HS-27A (cell line): ENCODE results near the gene PTDSS2.
"Not testable (repeated sequence)": the region's sequence is repeated elsewhere in the genome, so short reads cannot be mapped to it uniquely, and the experiment has no call there.

Experiments used
- DNase-seq: peaks from one replicate; pipeline ENCODE4 v3.0.0-alpha.2; 2012; ENCODE audit warnings: low read depth, missing footprints

Gene PTDSS2

DNA sequence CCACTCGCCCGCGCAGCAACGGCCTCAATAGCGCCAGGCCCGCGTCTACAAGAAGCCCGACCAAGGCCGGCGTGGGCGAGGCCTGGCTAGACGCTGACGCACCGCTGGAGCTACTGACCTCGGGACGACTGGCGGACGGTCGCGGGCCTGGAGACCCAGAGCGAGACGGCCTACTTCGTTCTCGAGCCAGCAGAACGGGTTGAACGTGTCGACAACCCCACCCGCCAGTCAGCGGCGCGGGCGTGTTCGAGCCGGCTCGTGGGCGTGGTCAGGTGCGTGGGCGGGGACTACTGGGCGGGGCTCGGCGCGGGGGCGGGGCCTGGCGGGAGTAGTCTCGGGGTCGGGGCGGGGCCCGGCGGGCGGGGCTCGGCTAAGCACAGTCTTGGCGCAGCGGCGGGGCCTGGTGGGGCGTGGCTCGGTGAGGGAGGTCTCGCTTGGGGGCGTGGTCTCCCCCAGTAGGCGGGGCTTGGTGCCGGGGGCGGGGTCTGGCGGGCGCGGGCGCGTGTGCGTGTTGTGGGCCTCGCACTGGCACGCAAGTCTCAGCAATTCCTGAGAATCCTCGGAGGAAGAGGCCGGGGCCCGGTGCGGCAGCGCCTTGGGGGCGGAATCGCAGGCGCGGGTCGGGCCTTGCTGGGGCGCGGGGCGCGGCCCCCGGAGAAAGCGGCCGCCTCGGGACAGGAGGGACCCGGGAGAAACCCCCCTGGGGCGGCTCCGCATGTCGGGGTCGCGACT, 57.1 kb downstream of the PTDSS2 start, which contains the start of gene RNH1:
RNH1 (minus strand) TSS at position 248 of the 732 bp plus-strand sequence. CDS start 5,080 bp downstream, outside the sequence.
- DNase-seq = peak; percentile 65

DNA sequence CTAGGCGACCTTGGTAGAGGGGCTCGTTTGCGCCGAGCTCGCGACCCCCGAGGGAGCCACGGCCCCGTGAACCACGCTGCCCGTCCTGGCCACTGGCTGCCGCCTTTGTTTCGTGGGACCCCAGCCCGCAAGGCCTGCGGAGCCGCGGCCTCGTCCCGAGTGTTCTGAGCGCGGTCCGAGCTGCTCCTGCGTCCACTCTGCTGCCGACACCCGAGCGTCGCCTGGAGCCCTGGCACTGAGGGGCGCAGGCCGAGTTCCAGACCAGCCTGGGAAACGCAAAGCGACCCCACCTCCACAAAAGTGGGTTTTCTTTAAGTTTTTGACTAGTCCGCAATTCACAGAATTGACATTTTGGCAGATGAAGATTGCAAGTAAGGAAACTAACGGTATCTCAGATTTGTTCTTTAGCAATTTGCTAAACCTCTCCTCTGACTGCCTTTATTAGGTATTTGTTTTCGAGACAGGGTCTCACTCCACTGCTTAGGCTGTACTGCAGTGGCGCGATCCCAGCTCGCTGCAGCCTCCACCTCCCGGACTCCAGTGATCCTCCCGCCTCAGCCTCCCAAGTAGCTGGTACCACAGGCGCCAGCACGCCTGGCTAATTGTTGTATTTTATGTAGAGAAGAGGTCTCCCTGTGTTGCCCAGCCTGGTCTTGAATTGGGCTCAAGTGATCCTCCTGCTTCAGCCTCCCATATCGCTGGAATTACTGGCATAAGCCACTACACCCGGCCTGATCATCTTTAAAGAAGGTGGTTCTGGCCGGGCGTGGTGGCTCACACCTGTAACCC, 57.8 kb downstream of the PTDSS2 start:
- no peak for DNase-seq

DNA sequence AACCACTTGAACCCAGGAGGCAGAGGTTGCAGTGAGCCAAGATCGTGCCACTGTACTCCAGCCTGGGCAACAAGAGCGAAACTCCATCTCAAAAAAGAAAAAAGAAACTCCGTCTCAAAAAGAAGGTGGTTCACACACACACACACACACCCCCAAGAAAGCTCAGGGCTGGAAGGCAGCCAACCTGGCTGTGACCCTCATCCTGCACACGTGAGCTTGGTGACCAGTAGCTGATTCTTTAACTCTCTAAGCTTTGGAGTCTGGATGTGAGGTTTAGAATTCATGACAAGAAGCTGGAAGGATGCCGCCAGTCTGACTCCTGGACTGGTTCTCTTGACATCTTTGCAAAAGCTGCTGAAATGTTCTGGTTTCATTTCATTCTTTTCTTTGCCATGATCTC, 58.9 kb downstream of the PTDSS2 start:
- DNase-seq = no peak

DNA sequence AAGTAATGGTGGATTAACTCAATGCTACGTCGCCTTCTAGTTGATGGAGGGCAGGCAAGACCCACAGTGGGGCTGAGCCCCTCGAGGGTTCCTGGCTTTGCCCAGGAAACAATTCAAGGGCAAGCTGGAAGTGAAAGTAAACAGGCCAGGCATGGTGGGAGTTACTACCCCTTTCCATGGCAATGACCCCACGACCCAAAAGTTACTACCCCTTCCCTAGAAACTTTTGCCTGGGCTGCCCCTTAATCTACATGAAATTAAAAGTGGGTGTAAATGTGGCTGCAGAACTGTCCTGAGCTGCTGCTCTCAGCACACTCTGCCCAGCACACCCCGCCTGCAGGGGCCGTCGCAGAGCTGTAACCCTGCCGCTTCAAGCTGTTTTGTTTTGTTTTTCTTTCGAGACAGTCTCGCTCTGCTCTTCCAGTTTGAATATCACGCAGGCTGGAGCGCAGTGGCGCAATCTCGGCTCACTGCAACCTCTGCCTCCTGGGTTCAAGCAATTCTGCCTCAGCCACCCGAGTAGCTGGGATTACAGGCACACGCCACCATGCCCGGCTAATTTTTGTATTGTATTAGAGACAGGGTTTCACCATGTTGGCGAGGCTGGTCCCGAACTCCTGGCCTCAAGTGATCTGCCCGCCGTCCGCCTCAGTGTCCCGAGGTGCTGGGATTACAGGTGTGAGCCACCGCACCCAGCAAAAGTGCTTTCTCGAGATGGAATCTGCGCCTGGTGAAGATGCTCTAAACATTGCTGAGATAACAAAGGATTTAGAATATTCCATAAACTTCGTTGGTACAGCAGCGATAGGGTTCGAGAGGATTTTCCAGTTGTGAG, 62.9 kb downstream of the PTDSS2 start:
- DNase-seq = no peak

DNA sequence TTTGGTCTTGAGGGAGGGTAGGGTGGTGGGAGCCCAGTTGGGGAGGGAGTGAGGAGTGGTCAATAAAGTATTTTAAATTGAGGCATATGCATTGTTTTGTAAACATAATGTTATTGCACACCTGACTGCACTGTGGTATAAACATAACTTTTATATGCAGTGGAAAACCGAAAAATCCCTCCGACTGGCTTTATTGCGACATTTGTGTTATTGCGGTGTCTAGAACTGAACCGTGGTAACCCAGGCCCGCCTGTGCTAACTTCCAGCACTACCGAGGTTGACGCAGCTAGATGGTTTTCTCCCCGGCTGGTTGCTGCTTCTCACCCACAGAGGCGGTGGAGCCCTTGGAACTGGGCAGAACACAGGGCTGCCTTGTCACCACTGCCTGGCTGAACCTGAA, 64.5 kb downstream of the PTDSS2 start:
- DNase-seq = no peak

DNA sequence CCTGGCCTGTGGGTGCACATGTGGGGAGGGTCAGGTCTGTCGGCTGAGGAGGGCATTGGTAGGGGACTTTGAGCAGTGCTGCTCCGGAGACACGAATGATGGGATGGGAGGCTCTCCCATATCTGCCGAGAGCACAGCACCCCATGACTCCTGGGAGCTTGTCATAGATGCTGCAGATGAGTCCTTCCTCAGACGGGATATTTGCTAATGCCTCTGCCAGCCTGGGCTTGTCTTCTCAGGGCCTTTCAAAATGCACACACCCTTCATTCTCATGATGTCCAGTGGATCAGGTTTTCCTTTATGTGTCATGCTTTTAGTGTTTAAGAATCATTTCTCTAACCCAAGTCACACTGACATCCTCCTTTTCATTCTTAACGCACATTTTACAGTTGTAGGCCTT, 65.1 kb downstream of the PTDSS2 start:
- DNase-seq = no peak

DNA sequence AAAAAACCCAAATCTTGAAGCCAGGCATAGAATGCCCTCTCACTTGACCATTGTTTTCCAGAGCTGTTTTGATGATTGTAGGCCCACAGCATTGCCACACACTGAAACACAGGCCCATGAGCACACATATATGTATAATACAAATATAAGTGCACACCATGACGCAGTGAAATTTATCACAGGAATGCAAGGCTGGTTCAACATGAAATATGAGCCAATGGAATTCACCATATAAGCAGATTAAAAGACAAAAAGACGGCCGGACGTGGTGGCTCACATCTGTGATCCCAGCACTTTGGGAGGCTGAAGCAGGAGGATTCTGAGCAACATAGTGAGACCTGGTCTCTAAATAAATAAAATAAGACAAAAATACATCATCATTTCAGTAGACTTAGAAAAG, 66.3 kb downstream of the PTDSS2 start:
- no peak for DNase-seq

DNA sequence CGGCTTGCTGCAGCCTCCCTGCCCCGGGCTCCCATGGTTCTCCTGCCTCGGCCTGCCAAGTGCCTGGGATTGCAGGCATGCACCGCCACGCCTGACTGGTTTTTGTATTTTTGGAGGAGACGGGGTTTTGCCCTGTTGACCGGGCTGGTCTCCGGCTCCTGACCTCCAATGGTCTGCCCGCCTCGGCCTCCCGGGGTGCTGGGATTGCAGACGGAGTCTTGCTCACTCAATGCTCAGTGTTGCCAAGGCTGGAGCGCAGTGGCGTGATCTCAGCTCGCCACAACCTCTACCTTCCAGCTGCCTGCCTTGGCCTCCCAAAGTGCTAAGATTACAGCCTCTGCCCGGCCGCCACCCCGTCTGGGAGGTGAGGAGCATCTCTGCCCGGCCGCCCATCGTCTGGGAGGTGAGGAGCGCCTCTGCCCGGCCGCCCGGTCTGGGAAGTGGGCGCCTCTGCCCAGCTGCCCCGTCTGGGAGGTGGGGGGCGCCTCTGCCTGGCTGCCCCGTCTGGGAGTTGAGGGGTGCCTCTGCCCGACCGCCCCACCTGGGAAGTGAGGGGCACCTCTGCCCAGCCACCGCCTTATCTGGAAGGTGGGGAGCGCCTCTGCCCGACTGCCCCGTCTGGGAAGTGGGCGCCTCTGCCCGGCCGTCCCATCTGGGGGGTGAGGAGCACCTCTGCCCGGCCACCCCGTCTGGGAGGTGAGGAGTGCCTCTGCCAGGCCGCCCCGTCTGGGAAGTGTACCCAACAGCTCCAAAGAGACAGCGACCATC, 67.0 kb downstream of the PTDSS2 start:
- DNase-seq = not testable (repeated sequence)

DNA sequence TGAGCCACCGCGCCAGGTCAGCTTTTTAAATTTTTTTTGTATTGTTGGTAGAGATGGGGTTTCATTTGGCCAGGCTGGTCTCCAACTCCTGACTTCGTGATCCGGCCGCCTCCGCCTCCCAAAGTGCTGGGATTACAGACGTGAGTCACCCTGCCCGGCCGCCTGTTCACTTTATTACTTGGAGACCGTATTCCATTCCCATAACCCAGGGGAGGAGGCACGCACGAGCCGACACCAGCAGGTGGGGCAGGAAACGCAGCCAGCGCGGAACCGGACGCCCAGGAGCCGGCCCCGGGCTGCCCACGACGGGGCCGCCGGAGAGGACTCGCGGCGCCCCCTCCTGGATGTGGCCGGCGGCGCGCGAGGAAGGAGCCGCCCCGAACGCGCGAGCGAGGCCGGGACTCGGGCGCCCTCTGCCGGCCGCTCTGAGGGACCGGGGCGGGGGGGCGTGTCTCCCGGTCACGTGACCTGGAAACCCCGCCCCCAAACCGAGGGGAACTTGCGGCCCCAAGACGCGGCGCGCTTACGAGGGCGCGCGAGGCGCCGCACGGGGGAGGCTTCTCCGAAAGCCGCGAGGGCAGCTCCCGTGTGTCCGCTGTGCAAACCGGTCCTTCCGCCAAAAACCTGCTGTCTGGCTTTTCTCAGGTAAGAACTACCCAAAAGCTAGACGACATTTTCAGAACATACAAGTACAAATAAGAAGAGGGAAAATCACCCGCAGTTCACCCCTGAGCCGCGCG, 68.6 kb downstream of the PTDSS2 start:
- peak; percentile 53 for DNase-seq

DNA sequence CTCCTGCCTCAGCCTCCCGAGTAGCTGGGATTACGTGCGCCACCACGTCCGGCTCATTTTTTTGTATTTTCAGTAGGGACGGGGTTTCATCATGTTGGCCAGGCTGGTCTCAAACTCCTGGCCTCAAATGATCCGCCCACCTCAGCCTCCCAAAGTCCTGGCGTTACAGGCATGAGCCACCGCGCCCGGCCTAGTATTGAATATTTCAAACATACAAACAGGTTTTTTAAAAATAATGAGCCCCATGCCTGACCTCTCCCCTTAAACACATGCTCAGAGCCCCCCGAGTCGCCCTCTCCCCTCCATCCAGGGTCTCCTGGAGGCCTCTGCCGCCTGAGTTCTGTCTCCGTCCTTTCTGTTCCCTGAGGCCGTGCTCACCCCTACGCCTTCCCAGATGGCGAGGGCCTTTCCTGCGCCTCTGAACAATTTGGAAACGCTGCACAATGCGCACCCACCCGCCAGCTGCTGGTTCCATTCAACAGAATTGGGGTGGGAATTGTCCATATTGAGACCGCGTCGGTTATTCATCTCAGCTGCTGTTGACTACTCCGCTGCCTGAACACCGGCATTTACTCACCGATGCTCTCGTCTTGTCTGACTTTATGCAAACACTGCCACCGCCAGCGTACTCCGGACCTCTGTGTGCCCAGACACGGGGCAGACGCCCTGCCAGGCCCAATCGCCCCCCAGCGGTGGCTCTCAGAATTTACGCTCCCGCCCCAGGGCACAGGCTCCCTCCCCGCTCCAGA, 70.5 kb downstream of the PTDSS2 start:
- DNase-seq = no peak

DNA sequence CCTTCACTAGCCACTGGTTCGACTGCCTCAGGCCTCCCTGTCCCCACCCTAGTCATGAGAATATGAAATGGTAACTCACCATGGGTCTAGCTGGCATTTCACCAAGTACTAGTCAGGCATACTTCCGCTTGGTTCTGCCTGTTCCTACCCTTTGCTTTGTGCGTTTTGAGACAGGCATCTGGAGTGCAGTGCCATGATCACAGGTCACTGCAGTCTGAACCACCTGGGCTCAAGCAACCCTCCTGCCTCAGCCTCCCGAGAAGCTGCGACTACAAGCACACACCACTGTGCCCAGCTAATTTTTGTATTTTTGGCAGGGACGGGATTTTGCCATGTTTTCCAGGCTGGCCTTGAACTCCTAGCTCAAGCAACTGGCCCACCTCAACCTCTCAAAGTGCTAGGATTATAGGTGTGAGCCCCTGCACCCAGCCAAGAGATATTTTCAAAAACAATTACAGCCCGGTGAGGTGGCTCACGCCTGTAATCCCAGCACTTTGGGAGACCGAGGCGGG, 71.2 kb downstream of the PTDSS2 start:
- no peak for DNase-seq

DNA sequence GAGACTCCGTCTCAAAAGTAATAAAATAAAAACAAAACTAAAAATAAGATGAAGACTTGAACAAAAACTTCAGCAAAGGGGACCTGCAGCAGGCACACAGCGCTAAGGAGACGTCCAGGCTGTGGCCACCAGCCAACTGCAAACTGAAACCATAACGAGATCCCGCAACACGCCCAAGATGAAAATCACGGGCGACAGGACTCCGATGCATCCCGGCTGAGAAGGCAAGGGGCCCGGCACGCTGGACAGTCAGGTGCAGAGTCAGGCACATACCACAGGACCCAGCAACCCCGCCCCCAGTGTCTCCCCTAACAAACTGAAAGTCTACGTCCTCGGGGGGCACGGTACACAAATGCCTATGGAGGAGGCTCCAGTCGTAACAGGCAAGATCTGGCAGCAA, 76.1 kb downstream of the PTDSS2 start:
- no peak for DNase-seq

DNA sequence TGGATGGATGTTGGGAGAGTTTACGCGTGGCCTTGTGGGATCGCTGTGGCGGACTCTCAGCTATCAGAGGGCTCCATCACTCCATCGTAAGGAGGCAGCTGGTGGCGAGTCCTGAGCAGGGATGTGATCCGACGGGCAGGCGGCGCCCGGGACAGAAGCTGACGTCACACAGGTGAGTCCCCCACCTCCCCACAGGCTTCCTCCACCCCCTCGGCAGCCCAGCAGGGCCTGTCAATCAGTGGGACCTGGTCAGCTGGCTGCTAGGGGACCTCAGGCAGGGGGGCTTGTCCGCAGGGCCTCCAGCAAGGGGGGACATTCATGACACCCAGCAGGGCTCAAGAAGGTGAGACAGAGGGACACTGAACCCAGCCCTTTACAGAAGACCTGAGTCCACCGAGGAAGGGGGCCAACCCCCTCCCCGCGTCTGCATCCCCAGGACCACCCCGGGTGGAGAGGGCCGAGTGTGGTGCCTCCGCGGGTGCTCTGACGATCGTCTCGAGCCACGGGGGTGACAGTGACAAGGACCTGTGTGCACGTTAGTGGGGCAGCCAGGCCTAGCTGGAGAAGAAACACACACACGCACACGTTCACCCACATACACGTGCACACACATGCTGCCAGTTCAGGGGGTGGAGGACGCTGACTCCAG, 78.2 kb downstream of the PTDSS2 start:
- DNase-seq = no peak

DNA sequence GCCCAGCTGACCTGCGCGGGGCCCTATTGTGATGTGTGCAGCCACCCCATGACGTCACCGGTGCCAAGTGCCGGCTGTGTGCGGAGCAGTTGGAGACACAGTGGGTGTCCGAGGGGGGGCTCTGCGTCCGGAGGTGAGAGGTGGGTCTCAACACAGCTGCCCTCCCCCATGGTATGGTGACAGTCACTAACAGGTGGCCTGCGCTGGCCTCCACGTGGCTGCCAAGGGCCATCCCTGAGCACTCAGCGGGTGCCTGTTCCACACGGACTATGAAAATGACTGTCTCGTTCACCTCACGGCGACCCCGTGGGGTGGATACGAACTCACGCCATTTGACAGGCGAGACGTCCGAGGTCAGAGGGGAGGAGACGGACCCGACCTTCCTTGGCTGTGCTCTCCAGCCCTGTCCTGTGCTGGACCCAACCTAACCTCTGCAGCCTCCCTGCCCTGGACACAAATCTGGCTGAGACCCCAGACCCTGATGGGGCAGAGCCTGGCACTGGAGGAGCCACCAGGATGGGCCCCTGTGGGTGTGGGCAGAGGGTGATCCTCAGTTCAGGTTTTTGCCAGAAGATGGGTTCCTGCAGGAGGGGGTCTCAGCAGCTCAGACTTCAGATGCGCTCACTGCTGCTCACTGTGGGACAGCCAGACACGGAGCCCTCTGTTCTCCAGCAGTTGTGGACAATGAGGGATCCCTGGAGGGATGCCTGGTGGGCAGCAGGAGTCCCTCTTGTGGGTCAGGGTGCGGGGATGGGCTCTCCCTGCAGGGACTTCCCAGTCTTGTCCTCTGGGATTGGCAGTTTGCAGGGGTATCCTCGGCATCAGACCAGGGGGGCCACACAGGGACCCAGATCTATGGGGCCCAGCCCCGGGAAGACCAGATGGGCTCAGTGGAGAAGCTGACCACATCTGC, 79.0 kb downstream of the PTDSS2 start:
- DNase-seq = no peak

DNA sequence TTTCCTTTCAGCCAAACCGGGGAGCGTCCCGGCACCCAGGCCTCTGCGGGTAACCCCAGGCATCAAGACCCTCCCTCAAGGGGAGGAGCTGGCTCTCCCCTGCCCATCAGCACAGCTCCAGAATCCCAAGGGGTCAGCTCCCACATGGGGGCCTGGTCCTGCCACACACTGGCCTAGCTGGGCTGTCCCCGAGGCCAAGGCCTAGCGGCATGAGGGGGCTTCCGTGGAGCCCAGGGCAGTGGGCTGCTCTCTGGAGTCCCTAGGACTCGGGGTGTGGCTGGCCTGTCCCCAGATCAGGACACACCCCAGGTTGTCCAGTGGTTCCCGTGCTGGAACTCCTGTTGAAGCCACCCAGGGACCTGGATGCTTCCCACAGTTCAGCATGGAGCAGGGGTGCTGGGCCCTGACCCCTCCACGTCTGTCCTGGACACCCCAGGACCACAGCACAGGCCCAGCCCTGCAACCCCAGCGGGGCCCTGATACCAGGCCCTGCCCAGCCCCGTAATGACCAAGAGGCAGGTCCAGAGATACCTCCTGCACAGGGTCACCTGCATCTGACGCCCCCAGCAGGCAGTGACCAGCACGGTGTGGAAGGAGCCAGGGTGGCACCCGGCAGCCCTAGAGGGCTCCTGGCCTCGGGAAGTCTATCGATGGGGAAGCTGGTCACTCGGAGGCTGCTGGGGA, 79.8 kb downstream of the PTDSS2 start:
- DNase-seq = no peak

DNA sequence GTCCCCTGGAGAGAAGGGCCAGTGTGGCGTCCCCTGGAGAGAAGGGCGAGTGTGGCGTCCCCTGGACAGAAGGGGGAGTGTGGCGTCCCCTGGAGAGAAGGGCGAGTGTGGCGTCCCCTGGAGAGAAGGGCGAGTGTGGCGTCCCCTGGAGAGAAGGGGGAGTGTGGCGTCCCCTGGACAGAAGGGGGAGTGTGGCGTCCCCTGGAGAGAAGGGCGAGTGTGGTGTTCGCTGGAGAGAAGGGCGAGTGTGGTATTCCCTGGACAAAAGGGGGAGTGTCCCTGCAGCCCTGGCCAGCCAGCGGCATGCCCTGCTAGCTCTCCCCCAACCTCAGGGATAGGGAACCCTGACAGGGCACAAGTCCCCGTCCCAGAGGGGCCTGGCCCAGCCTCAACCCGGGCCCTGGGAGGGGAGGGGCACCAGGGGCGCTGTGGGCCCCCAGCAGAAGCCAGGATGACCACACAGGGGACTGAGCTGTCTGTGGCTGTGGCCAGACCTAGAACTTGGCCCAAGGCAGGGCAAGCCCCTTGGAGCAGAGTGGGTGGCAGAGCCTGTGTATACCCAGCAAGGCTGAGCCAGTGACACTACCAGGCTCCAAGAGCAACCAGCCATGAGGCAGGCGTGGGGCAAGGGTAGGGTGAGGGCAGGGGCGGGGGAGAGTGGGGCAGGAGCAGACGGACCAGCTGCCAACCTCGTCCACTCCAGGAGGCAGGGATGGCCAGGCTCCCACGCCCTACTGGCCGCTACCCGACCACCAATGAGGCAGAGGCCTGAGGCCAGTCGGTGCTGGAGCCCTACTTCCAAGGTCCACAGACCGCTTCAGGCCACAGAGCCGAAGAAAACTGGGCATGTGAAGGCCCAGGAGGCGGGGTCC, 81.1 kb downstream of the PTDSS2 start:
- no peak for DNase-seq
